ENCODE results near the gene CORO2B.

DNA sequence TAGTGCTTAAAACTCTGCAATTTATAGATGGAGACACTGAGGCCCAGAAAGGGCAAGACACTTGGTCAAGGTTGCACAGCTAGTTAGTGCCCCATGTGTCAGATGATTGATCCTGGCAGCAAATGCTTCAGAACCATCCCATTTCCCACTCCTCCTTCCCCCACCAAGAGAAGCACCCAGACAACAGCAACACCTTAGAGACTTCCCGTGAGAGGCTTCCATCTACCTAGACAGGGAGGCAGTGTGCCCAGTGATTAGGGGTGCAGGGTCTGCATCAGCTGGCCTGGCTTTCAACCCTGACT is 77.6 kb downstream of the CORO2B start:
- TF ChIP-seq POLR2AphosphoS5 (IDR thresholded peaks at IDR 0.05; ENCODE audit: borderline replicate concordance, low read depth, low read length): no peak
- no peak for TF ChIP-seq EZH2 (IDR thresholded peaks at IDR 0.05)
- no peak for TF ChIP-seq FOXP2 (optimal IDR thresholded peaks at IDR 0.05; ENCODE audit: control extremely low read depth, extremely low read length, insufficient read depth)

Data from SK-N-MC (cell line).